ENCODE measurements around the gene UBAC2.

The UBAC2 gene

DNA sequence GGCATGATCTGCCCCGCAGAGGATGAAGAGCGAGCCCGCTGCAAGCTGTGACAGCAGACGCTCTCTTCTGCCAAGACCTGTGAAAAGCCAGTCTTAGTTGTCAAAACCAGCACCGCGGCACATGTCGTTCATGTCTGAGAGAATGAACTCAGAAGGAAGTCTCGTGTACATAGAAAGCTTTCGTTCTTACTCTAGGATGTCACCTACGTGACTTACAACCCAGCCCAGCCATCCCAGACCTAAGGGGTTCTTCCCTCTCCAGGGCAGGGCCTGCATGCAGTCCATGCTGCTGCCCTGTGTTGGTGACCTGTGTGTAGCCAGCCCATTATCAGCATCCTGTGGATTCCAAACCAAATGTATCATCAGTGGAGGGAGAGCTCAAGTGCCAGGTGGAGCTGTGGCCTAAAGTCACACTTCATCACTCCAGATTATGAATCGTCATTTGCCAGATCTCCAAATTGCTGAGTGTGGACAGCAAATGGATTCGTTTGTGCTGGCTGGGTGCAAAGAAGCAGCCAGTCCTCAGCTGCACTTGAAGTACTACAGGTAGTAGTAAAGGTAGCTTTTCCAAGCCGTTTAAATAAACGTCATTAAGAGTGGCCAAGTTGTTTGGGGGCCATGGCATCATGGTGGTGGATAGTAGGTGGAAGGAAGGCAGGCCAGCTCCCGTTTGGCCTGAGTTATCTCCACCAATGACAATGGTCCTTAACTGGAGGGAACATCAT is 180.4 kb downstream of the UBAC2 start:
- POLR2A ChIA-PET = no interaction called here
- TF ChIP-seq, protein P1, sequence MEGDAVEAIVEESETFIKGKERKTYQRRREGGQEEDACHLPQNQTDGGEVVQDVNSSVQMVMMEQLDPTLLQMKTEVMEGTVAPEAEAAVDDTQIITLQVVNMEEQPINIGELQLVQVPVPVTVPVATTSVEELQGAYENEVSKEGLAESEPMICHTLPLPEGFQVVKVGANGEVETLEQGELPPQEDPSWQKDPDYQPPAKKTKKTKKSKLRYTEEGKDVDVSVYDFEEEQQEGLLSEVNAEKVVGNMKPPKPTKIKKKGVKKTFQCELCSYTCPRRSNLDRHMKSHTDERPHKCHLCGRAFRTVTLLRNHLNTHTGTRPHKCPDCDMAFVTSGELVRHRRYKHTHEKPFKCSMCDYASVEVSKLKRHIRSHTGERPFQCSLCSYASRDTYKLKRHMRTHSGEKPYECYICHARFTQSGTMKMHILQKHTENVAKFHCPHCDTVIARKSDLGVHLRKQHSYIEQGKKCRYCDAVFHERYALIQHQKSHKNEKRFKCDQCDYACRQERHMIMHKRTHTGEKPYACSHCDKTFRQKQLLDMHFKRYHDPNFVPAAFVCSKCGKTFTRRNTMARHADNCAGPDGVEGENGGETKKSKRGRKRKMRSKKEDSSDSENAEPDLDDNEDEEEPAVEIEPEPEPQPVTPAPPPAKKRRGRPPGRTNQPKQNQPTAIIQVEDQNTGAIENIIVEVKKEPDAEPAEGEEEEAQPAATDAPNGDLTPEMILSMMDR (IDR thresholded peaks at IDR 0.05; ENCODE audit: control extremely low read depth, extremely low read depth, low read depth, missing control alignments) = no peak
- CTCF ChIA-PET = interaction anchor here (0.9 to 23.0 kb wide), 13 partner anchors 11 to 205 kb away, joined by 3 to 450 read pairs (median 5); no protein-coding TSS in a partner anchor
- peak; percentile 74 for DNase-seq (ENCODE audit: extremely low spot score)

DNA sequence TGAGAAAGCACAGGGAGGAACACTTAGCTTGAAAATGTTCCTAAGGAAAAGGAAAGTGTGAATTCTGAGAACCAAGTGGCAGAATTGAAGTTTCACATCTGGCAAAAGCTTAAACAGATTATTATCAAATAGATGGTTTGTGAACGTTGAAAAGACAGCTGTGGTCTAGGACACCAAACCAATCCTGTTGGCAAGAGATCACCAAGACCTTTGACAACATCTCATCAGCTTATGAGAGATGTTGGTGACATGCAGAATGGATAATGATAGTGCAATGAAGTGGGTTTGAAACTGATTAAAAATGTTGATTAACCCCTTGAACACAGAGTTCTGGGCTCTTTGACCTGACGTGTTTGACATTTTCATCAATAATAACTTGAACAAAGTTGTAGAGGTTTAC is 181.1 kb downstream of the UBAC2 start:
- TF ChIP-seq, protein P1 (IDR thresholded peaks at IDR 0.05; ENCODE audit: control extremely low read depth, extremely low read depth, low read depth, missing control alignments) = no peak
- ChIA-PET POLR2A (no interaction called here), CTCF (interaction anchor here (1.0 to 23.0 kb wide), 12 partner anchors 11 to 205 kb away, joined by 3 to 450 read pairs (median 6); no protein-coding TSS in a partner anchor)
- no peak for DNase-seq (ENCODE audit: extremely low spot score)

DNA sequence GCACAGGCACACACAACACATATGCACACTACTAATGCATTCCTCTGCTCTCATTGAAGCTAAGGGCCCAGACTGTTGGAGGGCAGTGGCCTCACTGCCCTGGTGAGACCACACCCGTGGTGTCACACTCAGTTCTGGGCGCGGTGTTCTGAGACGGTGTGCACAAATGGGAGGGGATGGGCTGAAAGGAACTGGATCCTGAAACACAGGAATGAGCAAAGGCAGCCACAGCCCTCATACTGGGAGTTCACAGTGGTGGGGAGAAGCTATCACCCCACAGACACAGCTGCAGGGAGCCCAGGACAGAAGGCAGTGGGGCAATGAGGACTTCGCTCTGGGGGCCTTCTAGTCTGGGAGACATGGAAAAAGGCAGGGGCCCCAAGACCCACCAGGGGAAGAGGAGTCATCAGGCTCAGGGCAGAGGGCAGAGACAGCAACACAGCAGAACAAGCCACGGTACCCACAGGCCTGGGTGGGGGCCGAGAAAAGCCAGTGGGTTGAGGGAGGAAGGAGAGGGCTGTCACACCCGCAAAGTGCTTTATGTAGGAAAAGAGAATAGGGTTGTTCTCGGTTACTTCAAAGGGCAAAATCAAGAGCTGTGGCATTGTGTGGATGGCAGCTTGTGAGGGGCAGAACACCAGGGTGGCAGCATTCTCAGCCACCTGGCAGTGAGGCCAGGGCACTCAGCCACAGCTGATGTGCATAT is 181.9 kb downstream of the UBAC2 start:
- TF ChIP-seq, protein P1 (IDR thresholded peaks at IDR 0.05; ENCODE audit: control extremely low read depth, extremely low read depth, low read depth, missing control alignments) = no peak
- POLR2A ChIA-PET = no interaction called here
- CTCF ChIA-PET = interaction anchor here (1.0 to 23.0 kb wide), 12 partner anchors 9 to 206 kb away, joined by 3 to 450 read pairs (median 6); no protein-coding TSS in a partner anchor
- DNase-seq (ENCODE audit: extremely low spot score) = no peak

DNA sequence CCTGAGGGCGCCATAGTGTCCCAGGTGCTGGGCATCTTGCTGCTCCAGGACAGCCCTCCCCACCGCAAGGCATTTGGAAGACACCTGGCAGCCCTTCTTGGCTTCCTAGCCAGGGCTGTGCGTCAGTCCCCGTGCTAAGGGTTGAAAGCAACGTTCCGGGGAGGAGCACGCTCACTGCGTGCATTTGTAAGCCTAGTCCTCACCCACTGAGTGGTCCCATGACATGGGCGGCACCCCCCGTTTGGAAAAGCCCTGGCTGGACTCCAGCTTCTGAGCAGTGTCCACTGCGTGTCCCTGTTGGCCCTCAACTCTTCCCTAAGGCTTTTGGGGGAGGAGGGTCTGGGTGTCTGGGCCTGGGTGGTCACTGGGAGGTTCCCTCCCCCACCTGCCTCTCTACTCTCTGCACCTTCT is 182.9 kb downstream of the UBAC2 start:
- DNase-seq (ENCODE audit: extremely low spot score) = no peak
- ChIA-PET POLR2A (interaction anchor here (0.6 kb wide), 1 partner anchor 42 kb away, joined by 3 read pairs; no protein-coding TSS in a partner anchor), CTCF (interaction anchor here (1.0 to 23.0 kb wide), 9 partner anchors 9 to 116 kb away, joined by 3 to 450 read pairs (median 6); no protein-coding TSS in a partner anchor)
- TF ChIP-seq, protein P1 (IDR thresholded peaks at IDR 0.05; ENCODE audit: control extremely low read depth, extremely low read depth, low read depth, missing control alignments) = no peak

DNA sequence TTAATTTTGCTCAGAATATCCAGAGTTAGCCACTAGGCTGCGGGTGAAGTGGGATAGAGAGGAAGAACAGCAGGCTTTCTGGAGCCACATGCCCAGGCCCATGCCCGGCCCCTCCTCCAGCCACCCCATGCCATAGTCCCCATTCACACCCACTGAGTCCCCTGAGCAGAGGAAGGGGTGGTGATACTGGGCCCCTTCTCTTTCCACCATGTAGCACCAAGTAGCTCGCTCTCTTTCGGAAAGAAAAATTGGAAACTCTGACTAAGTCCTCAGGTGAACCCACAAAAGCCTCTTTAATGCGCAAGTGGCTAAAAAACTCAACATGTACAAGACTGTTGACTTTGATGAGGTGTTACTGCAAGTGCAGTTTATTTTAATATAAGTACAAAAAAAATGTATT is 183.3 kb downstream of the UBAC2 start:
- ChIA-PET POLR2A (no interaction called here), CTCF (interaction anchor here (1.3 to 23.0 kb wide), 6 partner anchors 13 to 114 kb away, joined by 3 to 450 read pairs (median 8); no protein-coding TSS in a partner anchor)
- TF ChIP-seq, protein P1 (IDR thresholded peaks at IDR 0.05; ENCODE audit: control extremely low read depth, extremely low read depth, low read depth, missing control alignments) = no peak
- no peak for DNase-seq (ENCODE audit: extremely low spot score)

DNA sequence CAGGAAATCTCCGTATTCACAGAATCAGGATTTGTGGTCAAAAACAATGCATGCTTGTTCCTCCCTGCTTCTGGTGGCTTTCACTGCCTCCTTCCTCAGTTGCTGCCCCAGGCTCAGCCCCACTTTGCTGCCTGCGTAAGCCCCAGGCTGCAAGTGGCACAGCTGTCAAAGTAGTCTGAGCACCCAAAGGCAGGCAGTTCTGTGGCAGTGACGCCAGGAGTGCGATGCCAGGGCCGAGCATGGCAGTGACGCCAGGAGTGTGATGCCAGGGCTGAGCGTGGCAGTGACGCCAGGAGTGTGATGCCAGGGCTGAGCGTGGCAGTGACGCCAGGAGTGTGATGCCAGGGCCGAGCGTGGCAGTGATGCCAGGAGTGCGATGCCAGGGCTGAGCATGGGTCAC is 183.8 kb downstream of the UBAC2 start:
- CTCF ChIA-PET = interaction anchor here (1.3 to 23.0 kb wide), 5 partner anchors 14 to 115 kb away, joined by 3 to 450 read pairs (median 6); no protein-coding TSS in a partner anchor
- TF ChIP-seq, protein P1 (IDR thresholded peaks at IDR 0.05; ENCODE audit: control extremely low read depth, extremely low read depth, low read depth, missing control alignments) = no peak
- POLR2A ChIA-PET = no interaction called here
- no peak for DNase-seq (ENCODE audit: extremely low spot score)
